A673 (cell line): Measurements from ENCODE around the gene GABARAP. TPM values are rescaled to one million over a fixed set of nuclear protein-coding genes. Genes with fewer than 3 reads are reported as not detected.
A peak's percentile ranks its signal among the peaks of the same experiment; 100 is the strongest.

Experiments used
- Bru-seq: library from RNA; stranded (reverse); fragments of 400-500 nt; gene quantifications from one replicate; lab custom pipeline; 2021; lab: Mats Ljungman, UMichigan
- BruChase-seq, 2 experiments: library from RNA; stranded (reverse); fragments of 400-500 nt; gene quantifications; one replicate each; lab custom pipeline; 2021; lab: Mats Ljungman, UMichigan
- BruUV-seq: library from RNA; stranded (reverse); fragments of 400-500 nt; replicated peaks from 2 replicates; lab custom pipeline; 2021; lab: Mats Ljungman, UMichigan
- CTCF ChIA-PET: fragments of 300-600 bp; sonication (Branson Sonifier 250); formaldehyde crosslinking; loops from one replicate; lab custom pipeline; 2022; ENCODE audit warnings: antibody characterized with exemption; lab: Charles Lee
- POLR2A ChIA-PET: fragments of 300-600 bp; sonication (Branson Sonifier 250); formaldehyde crosslinking; loops from one replicate; lab custom pipeline; 2022; ENCODE audit warnings: antibody characterized with exemption; ENCODE audit not compliant: low non-redundant PET; lab: Charles Lee
- DNase-seq: peaks from one replicate; pipeline ENCODE4 v3.0.0-alpha.2; 2015; ENCODE audit warnings: low spot score
- H3K27ac ChIP-seq: fragments of 200-600 bp; sonication (generic); 2 replicates; pipeline ENCODE4 v1.5.1; 2016; ENCODE audit warnings: mixed run types, low read depth, mild to moderate bottlenecking, mixed read lengths, antibody characterized with exemption, low read length; ENCODE audit not compliant: poor library complexity, severe bottlenecking
- H3K27me3 ChIP-seq: fragments of 200-600 bp; sonication (generic); replicated peaks from 2 replicates; pipeline ENCODE4 v1.6.1; 2017; ENCODE audit warnings: mixed run types, low read depth, mild to moderate bottlenecking, mixed read lengths, antibody characterized with exemption, low read length; ENCODE audit not compliant: insufficient read depth, poor library complexity
- H3K36me3 ChIP-seq: fragments of 200-600 bp; sonication (generic); 2 replicates; pipeline ENCODE4 v1.6.1; 2016; ENCODE audit warnings: mixed run types, mild to moderate bottlenecking, mixed read lengths, antibody characterized with exemption, low read length; ENCODE audit not compliant: insufficient read depth, poor library complexity, severe bottlenecking
- H3K4me1 ChIP-seq: fragments of 200-600 bp; sonication (generic); 2 replicates; pipeline ENCODE4 v1.6.1; 2017; ENCODE audit warnings: mixed run types, mild to moderate bottlenecking, mixed read lengths, antibody characterized with exemption, low read length; ENCODE audit not compliant: insufficient read depth, poor library complexity, severe bottlenecking
- H3K4me3 ChIP-seq: fragments of 200-600 bp; sonication (generic); 2 replicates; pipeline ENCODE4 v1.5.1; 2016; ENCODE audit warnings: low read depth, mixed run types, mild to moderate bottlenecking, mixed read lengths, low read length; ENCODE audit not compliant: poor library complexity, severe bottlenecking
- H3K9me3 ChIP-seq: fragments of 200-600 bp; sonication (generic); 2 replicates; pipeline ENCODE4 v1.6.1; 2016; ENCODE audit warnings: mixed run types, low read depth, mild to moderate bottlenecking, mixed read lengths, antibody characterized with exemption, low read length; ENCODE audit not compliant: poor library complexity, severe bottlenecking
- CTCF ChIP-seq: fragments of 300-800, 200-600 bp; sonication (generic); conservative IDR thresholded peaks from 2 replicates; pipeline ENCODE4 v1.5.1; 2017; ENCODE audit warnings: low read depth, mild to moderate bottlenecking, antibody characterized with exemption, low read length, moderate library complexity, mixed read lengths
- EZH2 ChIP-seq: fragments of 200-600 bp; sonication (generic); IDR thresholded peaks from 2 replicates; pipeline ENCODE4 v1.6.1; 2017; ENCODE audit warnings: borderline replicate concordance, low read depth, mild to moderate bottlenecking, mixed read lengths, antibody characterized with exemption, low read length; ENCODE audit not compliant: poor library complexity, severe bottlenecking
- intact Hi-C: fragments of 100-400 bp; cut with micrococcal nuclease; formaldehyde crosslinking; loops from one replicate; pipeline ENCODE4 v1.10.0; 2022; ENCODE audit not compliant: unreplicated experiment
- long read RNA-seq: library from polyadenylated mRNA; stranded (forward); transcript quantifications from one replicate; pipeline ENCODE4 v2.0.0, GENCODE V29; 2022
- total RNA-seq: library from RNA; stranded (reverse); gene quantifications from 2 replicates; pipeline ENCODE4 v1.2.3, GENCODE V29; 2021

GABARAP gene
- total RNA-seq (296 and 314 TPM in 2 replicates), Bru-seq, nascent RNA (percentile 74 among the genes with signal in this experiment), BruChase-seq, experiment 1, labeled RNA remaining after a 2-hour chase (percentile 73 among the genes with signal in this experiment), BruChase-seq, experiment 2, labeled RNA remaining after a 6-hour chase (percentile 87 among the genes with signal in this experiment)
- long read RNA-seq, transcript GABARAP-201 (4 exons, 1,634 nt) = major isoform, 225 of 237 reads
- long read RNA-seq, transcript GABARAP-204 (3 exons, 837 nt) = minor isoform, 6 of 237 reads
- long read RNA-seq, partial matches to known transcripts = 0 of 237 reads
- long read RNA-seq, other reads (novel, unspliced or antisense) = 4 of 237 reads

GRCh38 chr17:7241783-7242716 is at the start of gene GABARAP:
GABARAP (minus strand) TSS chr17:7242449; CDS start chr17:7242330, 119 bp downstream.
- intact Hi-C loops = no loop called here
- Histone ChIP-seq H3K4me1 (peaks cover 29% of the 10 kb centered on the region), H3K4me3 (peak within 1 kb of the TSS; percentile 72), H3K27me3 (no peaks in the 10 kb centered on the region), H3K9me3 (no peaks in the 10 kb centered on the region), H3K36me3 (peaks cover 44% of the 10 kb centered on the region), H3K27ac (peak within 1 kb of the TSS; percentile 84)
- peak; percentile 96 for DNase-seq
- POLR2A ChIA-PET = interaction anchor here (0.6 to 0.7 kb wide), 3 partner anchors 9 to 445 kb away, joined by 3 to 10 read pairs (median 10); partner anchors contain the start of genes CTDNEP1 and TP53
- BruUV-seq = no TSS peak
- CTCF ChIA-PET = interaction anchor here (0.6 to 1.0 kb wide), 3 partner anchors 21 to 162 kb away, joined by 3 to 5 read pairs (median 4); partner anchors contain the start of gene TMEM256
- no peak for TF ChIP-seq EZH2
- TF ChIP-seq CTCF = no peak

- ChIA-PET CTCF (no interaction called here), POLR2A (no interaction called here)
- no peak overlapping the region for H3K27ac ChIP-seq
- intact Hi-C loops = no loop called here
- no peaks in the 10 kb centered on the region for H3K27me3 ChIP-seq
- TF ChIP-seq CTCF (no peak), EZH2 (no peak)
- no peak for DNase-seq
- no peak overlapping the region for H3K4me3 ChIP-seq
- H3K36me3 ChIP-seq = no peaks in the 10 kb centered on the region
- H3K4me1 ChIP-seq = peaks cover 17% of the 10 kb centered on the region
- H3K9me3 ChIP-seq = no peaks in the 10 kb centered on the region
- BruUV-seq = no TSS peak
Measured at GRCh38 chr17:7290685-7291084, 48.4 kb upstream of the GABARAP start.

GRCh38 chr17:7290166-7290565 is 47.9 kb upstream of the GABARAP start:
- no peak for DNase-seq
- intact Hi-C loops = no loop called here
- Histone ChIP-seq H3K27me3 (no peaks in the 10 kb centered on the region), H3K4me3 (no peak overlapping the region), H3K9me3 (no peaks in the 10 kb centered on the region), H3K27ac (no peak overlapping the region), H3K4me1 (peaks cover 15% of the 10 kb centered on the region), H3K36me3 (no peaks in the 10 kb centered on the region)
- TF ChIP-seq CTCF = no peak
- no peak for TF ChIP-seq EZH2
- no TSS peak for BruUV-seq
- CTCF ChIA-PET = no interaction called here
- POLR2A ChIA-PET = interaction anchor here (0.6 kb wide), 1 partner anchor 209 kb away, joined by 6 read pairs; no protein-coding TSS in a partner anchor
